HEK293 (cell line): Measurements from ENCODE around the gene ERCC1.

Experiments used
- CTCF ChIA-PET: fragments of 350-600 bp; formaldehyde crosslinking; extraction: SDS; loops from one replicate; lab custom pipeline; 2021; ENCODE audit warnings: antibody characterized with exemption; lab: Yijun Ruan, JAX
- POLR2A ChIA-PET: fragments of 300-600 bp; formaldehyde crosslinking; extraction: SDS; loops from one replicate; lab custom pipeline; 2020; ENCODE audit warnings: antibody characterized with exemption, inconsistent platforms; lab: Yijun Ruan, JAX
- H3K27ac ChIP-seq: fragments of 200-500 bp; sonication (Bioruptor generic); 2 replicates; pipeline ENCODE4 v1.5.1; 2014; ENCODE audit warnings: low read depth, low read length, control low read depth, inconsistent platforms; ENCODE audit errors: extremely low read depth
- H3K36me3 ChIP-seq, 2 experiments: fragments of 200-500 bp in 1 of 2; sonication (Bioruptor generic) in 1 of 2; 1 replicate in 1 of 2; 2 replicates in 1 of 2; pipeline ENCODE4 v1.5.1; 2014 to 2017; ENCODE audit warnings: inconsistent platforms in 2 of 2, low read length in 2 of 2; ENCODE audit not compliant: control insufficient read depth in 2 of 2, insufficient read depth in 1 of 2
- H3K4me1 ChIP-seq: fragments of 200-500 bp; sonication (Bioruptor generic); 2 replicates; pipeline ENCODE4 v1.5.1; 2014; ENCODE audit warnings: mild to moderate bottlenecking, low read length, inconsistent platforms; ENCODE audit not compliant: control insufficient read depth, insufficient read depth
- H3K4me3 ChIP-seq: 2 replicates; pipeline ENCODE4 v1.5.1; 2011; ENCODE audit warnings: low read depth, mild to moderate bottlenecking, control low read depth, low read length, moderate library complexity
- H3K9me3 ChIP-seq: fragments of 200-500 bp; sonication (Bioruptor generic); 2 replicates; pipeline ENCODE4 v1.5.1; 2014; ENCODE audit warnings: low read depth, low read length, inconsistent platforms; ENCODE audit not compliant: control insufficient read depth, insufficient read depth
- BCL11B ChIP-seq: fragments of 450-650 bp; formaldehyde crosslinking; IDR thresholded peaks from 2 replicates; pipeline ENCODE4 v1.5.1; 2016; ENCODE audit warnings: low read depth, missing biosample characterization, missing genetic modification characterization
- EGR2 ChIP-seq: fragments of 450-650 bp; formaldehyde crosslinking; IDR thresholded peaks from 2 replicates; pipeline ENCODE4 v1.5.1; 2016; ENCODE audit warnings: low read depth, missing biosample characterization, missing genetic modification characterization
- GFI1B ChIP-seq: fragments of 450-650 bp; formaldehyde crosslinking; IDR thresholded peaks from 2 replicates; pipeline ENCODE4 v1.5.1; 2016; ENCODE audit warnings: missing biosample characterization, missing genetic modification characterization
- GLIS1 ChIP-seq: fragments of 450-650 bp; formaldehyde crosslinking; IDR thresholded peaks from 2 replicates; pipeline ENCODE4 v1.5.1; 2016; ENCODE audit warnings: missing biosample characterization, missing genetic modification characterization
- GLIS2 ChIP-seq: fragments of 450-650 bp; formaldehyde crosslinking; IDR thresholded peaks from 2 replicates; pipeline ENCODE4 v1.5.1; 2016; ENCODE audit warnings: missing biosample characterization, missing genetic modification characterization
- KLF16 ChIP-seq: fragments of 450-650 bp; formaldehyde crosslinking; IDR thresholded peaks from 2 replicates; pipeline ENCODE4 v1.5.1; 2017; ENCODE audit warnings: missing biosample characterization, missing genetic modification characterization
- KLF8 ChIP-seq: fragments of 450-650 bp; formaldehyde crosslinking; IDR thresholded peaks from 2 replicates; pipeline ENCODE4 v1.5.1; 2016; ENCODE audit warnings: missing biosample characterization, missing genetic modification characterization
- KLF9 ChIP-seq: fragments of 450-650 bp; formaldehyde crosslinking; IDR thresholded peaks from 2 replicates; pipeline ENCODE4 v1.5.1; 2016; ENCODE audit warnings: missing biosample characterization, missing genetic modification characterization, low read depth
- SP2 ChIP-seq: fragments of 450-650 bp; formaldehyde crosslinking; IDR thresholded peaks from 2 replicates; pipeline ENCODE4 v1.5.1; 2016; ENCODE audit warnings: missing biosample characterization, missing genetic modification characterization
- SP3 ChIP-seq: fragments of 450-650 bp; formaldehyde crosslinking; IDR thresholded peaks from 2 replicates; pipeline ENCODE4 v1.5.1; 2016; ENCODE audit warnings: missing biosample characterization, missing genetic modification characterization
- ZBTB17 ChIP-seq: fragments of 450-650 bp; formaldehyde crosslinking; IDR thresholded peaks from 2 replicates; pipeline ENCODE4 v1.5.1; 2016; ENCODE audit warnings: missing biosample characterization, missing genetic modification characterization
- ZBTB7A ChIP-seq: fragments of 450-650 bp; formaldehyde crosslinking; IDR thresholded peaks from 2 replicates; pipeline ENCODE4 v1.5.1; 2016; ENCODE audit warnings: low read depth, missing biosample characterization, missing genetic modification characterization
- ZIC2 ChIP-seq: fragments of 450-650 bp; formaldehyde crosslinking; IDR thresholded peaks from 2 replicates; pipeline ENCODE4 v1.5.1; 2016; ENCODE audit warnings: missing biosample characterization, missing genetic modification characterization
- ZNF202 ChIP-seq: fragments of 450-650 bp; formaldehyde crosslinking; IDR thresholded peaks from 2 replicates; pipeline ENCODE4 v1.5.1; 2016; ENCODE audit warnings: missing biosample characterization, missing genetic modification characterization, borderline replicate concordance
- ZNF214 ChIP-seq: fragments of 450-650 bp; formaldehyde crosslinking; IDR thresholded peaks from 2 replicates; pipeline ENCODE4 v1.5.1; 2017; ENCODE audit warnings: missing biosample characterization, mild to moderate bottlenecking, missing genetic modification characterization, borderline replicate concordance
- ZNF24 ChIP-seq: fragments of 450-650 bp; formaldehyde crosslinking; IDR thresholded peaks from 2 replicates; pipeline ENCODE4 v1.5.1; 2016; ENCODE audit warnings: missing biosample characterization, missing genetic modification characterization
- ZNF302 ChIP-seq: fragments of 450-650 bp; formaldehyde crosslinking; IDR thresholded peaks from 2 replicates; pipeline ENCODE4 v1.5.1; 2016; ENCODE audit warnings: missing biosample characterization, missing genetic modification characterization, low read depth
- ZNF423 ChIP-seq: fragments of 450-650 bp; formaldehyde crosslinking; IDR thresholded peaks from 2 replicates; pipeline ENCODE4 v1.5.1; 2016; ENCODE audit warnings: missing biosample characterization, missing genetic modification characterization
- ZNF610 ChIP-seq: fragments of 450-650 bp; formaldehyde crosslinking; IDR thresholded peaks from 2 replicates; pipeline ENCODE4 v1.5.1; 2016; ENCODE audit warnings: missing biosample characterization, missing genetic modification characterization, borderline replicate concordance
- ZNF707 ChIP-seq: fragments of 450-650 bp; formaldehyde crosslinking; IDR thresholded peaks from 2 replicates; pipeline ENCODE4 v1.5.1; 2016; ENCODE audit warnings: missing biosample characterization, missing genetic modification characterization
- ZNF747 ChIP-seq: fragments of 450-650 bp; formaldehyde crosslinking; IDR thresholded peaks from 2 replicates; pipeline ENCODE4 v1.5.1; 2016; ENCODE audit warnings: missing biosample characterization, missing genetic modification characterization
- ZNF843 ChIP-seq: fragments of 450-650 bp; formaldehyde crosslinking; IDR thresholded peaks from 2 replicates; pipeline ENCODE4 v1.5.1; 2016; ENCODE audit warnings: missing biosample characterization, missing genetic modification characterization
- ZXDB ChIP-seq: fragments of 450-650 bp; formaldehyde crosslinking; IDR thresholded peaks from 2 replicates; pipeline ENCODE4 v1.5.1; 2016; ENCODE audit warnings: missing biosample characterization, missing genetic modification characterization
- TF ChIP-seq, protein P1 (sequence below): fragments of 450-650 bp; formaldehyde crosslinking; IDR thresholded peaks from 2 replicates; pipeline ENCODE4 v1.5.1; 2016; ENCODE audit warnings: missing biosample characterization, missing genetic modification characterization, borderline replicate concordance
- TF ChIP-seq, protein P2 (sequence below): fragments of 450-650 bp; formaldehyde crosslinking; IDR thresholded peaks from 2 replicates; pipeline ENCODE4 v1.5.1; 2016; ENCODE audit warnings: missing biosample characterization, missing genetic modification characterization
- TF ChIP-seq, protein P3 (sequence below): fragments of 450-650 bp; formaldehyde crosslinking; IDR thresholded peaks from 2 replicates; pipeline ENCODE4 v1.5.1; 2016; ENCODE audit warnings: missing biosample characterization, missing genetic modification characterization
- TF ChIP-seq, protein P4 (sequence below): fragments of 450-650 bp; formaldehyde crosslinking; IDR thresholded peaks from 2 replicates; pipeline ENCODE4 v1.5.1; 2016; ENCODE audit warnings: missing biosample characterization, missing genetic modification characterization, low read depth
- TF ChIP-seq, protein P5 (sequence below): fragments of 450-650 bp; formaldehyde crosslinking; IDR thresholded peaks from 2 replicates; pipeline ENCODE4 v1.5.1; 2016; ENCODE audit warnings: missing biosample characterization, missing genetic modification characterization

Gene ERCC1

DNA sequence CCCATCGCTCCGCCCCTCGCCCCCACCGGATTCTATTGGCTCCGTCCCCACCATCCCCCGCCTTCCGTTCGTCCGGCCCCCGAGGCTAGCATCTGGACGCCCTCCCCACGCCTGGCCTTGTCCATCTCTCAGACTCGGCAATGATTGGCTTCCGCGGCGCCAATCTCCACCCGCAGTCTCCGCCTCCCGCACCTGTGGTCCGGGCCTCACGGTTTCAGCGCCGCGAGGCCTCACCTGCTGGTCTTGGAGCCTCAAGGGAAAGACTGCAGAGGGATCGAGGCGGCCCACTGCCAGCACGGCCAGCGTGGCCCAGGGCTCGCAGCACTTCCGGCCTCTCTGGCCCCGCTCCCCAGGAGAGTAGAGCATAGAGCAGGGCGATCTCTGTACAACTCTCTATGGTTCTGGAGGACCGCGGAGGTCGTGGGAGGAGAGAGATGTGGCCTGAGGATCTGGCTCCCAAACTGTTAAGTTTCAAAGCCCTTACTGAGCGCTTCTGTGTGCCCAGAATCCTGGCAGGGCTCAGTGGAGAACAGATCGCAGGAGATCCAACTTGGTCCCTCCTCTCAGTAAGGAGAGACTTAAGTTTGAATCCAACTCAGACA is at the start of gene ERCC1:
TSS of gene ERCC1 (minus strand) at position 329 of the 602 bp plus-strand sequence. CDS start 543 bp downstream, outside the sequence.
- peak within 1 kb of the TSS; percentile 50 for H3K4me3 ChIP-seq
- H3K36me3 ChIP-seq = peaks cover 6 to 22% of the 10 kb centered on the region in 2 experiments; a peak in 2 of 3 replicates
- CTCF ChIA-PET = interaction anchor here (0.6 to 2.1 kb wide), 6 partner anchors 16 to 62 kb away, joined by 3 to 15 read pairs (median 8); partner anchors contain the start of gene PPP1R13L
- peaks cover 10% of the 10 kb centered on the region for H3K4me1 ChIP-seq
- H3K9me3 ChIP-seq = no peaks in the 10 kb centered on the region
- POLR2A ChIA-PET = interaction anchor here (0.6 to 1.4 kb wide), 8 partner anchors 10 to 72 kb away, joined by 3 to 8 read pairs (median 4); partner anchors contain the start of gene PPP1R13L
- peak within 1 kb of the TSS; percentile 88 for H3K27ac ChIP-seq
- TF ChIP-seq ZBTB17 (tag by site-specific recombination) (peak; percentile 98), ZNF747 (no peak), ZNF423 (tag by site-specific recombination) (peak; percentile 35; the same call in 1 of the 2 replicates), ZXDB (tag by site-specific recombination) (peak; percentile 71), BCL11B (tag by site-specific recombination) (peak; percentile 84), ZNF202 (tag by site-specific recombination) (no peak), ZNF214 (tag by site-specific recombination) (no peak), GLIS2 (peak; percentile 87), EGR2 (tag by site-specific recombination) (peak; percentile 45), ZNF707 (tag by site-specific recombination) (no peak), ZNF843 (peak; percentile 24; the same call in 1 of the 2 replicates), ZBTB7A (tag by site-specific recombination) (no peak), SP2 (peak; percentile 96), KLF8 (tag by site-specific recombination) (peak; percentile 61), GLIS1 (tag by site-specific recombination) (peak; percentile 91), ZIC2 (tag by site-specific recombination) (peak; percentile 64), ZNF302 (no peak), ZNF610 (tag by site-specific recombination) (peak; percentile 75; the same call in 1 of the 2 replicates), KLF9 (0 out of 2 replicates have a peak, but pooled peaks have one; percentile 45), ZNF24 (tag by site-specific recombination) (no peak), GFI1B (tag by site-specific recombination) (no peak), SP3 (tag by site-specific recombination) (peak; percentile 94), KLF16 (0 out of 2 replicates have a peak, but pooled peaks have one; percentile 23)
- TF ChIP-seq, protein P1, sequence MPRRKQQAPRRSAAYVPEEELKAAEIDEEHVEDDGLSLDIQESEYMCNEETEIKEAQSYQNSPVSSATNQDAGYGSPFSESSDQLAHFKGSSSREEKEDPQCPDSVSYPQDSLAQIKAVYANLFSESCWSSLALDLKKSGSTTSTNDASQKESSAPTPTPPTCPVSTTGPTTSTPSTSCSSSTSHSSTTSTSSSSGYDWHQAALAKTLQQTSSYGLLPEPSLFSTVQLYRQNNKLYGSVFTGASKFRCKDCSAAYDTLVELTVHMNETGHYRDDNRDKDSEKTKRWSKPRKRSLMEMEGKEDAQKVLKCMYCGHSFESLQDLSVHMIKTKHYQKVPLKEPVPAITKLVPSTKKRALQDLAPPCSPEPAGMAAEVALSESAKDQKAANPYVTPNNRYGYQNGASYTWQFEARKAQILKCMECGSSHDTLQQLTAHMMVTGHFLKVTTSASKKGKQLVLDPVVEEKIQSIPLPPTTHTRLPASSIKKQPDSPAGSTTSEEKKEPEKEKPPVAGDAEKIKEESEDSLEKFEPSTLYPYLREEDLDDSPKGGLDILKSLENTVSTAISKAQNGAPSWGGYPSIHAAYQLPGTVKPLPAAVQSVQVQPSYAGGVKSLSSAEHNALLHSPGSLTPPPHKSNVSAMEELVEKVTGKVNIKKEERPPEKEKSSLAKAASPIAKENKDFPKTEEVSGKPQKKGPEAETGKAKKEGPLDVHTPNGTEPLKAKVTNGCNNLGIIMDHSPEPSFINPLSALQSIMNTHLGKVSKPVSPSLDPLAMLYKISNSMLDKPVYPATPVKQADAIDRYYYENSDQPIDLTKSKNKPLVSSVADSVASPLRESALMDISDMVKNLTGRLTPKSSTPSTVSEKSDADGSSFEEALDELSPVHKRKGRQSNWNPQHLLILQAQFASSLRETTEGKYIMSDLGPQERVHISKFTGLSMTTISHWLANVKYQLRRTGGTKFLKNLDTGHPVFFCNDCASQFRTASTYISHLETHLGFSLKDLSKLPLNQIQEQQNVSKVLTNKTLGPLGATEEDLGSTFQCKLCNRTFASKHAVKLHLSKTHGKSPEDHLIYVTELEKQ (tag by site-specific recombination) = peak; percentile 22; the same call in 1 of the 2 replicates
- TF ChIP-seq, protein P2, sequence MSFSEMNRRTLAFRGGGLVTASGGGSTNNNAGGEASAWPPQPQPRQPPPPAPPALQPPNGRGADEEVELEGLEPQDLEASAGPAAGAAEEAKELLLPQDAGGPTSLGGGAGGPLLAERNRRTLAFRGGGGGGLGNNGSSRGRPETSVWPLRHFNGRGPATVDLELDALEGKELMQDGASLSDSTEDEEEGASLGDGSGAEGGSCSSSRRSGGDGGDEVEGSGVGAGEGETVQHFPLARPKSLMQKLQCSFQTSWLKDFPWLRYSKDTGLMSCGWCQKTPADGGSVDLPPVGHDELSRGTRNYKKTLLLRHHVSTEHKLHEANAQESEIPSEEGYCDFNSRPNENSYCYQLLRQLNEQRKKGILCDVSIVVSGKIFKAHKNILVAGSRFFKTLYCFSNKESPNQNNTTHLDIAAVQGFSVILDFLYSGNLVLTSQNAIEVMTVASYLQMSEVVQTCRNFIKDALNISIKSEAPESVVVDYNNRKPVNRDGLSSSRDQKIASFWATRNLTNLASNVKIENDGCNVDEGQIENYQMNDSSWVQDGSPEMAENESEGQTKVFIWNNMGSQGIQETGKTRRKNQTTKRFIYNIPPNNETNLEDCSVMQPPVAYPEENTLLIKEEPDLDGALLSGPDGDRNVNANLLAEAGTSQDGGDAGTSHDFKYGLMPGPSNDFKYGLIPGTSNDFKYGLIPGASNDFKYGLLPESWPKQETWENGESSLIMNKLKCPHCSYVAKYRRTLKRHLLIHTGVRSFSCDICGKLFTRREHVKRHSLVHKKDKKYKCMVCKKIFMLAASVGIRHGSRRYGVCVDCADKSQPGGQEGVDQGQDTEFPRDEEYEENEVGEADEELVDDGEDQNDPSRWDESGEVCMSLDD (tag by site-specific recombination) = no peak
- TF ChIP-seq, protein P3, sequence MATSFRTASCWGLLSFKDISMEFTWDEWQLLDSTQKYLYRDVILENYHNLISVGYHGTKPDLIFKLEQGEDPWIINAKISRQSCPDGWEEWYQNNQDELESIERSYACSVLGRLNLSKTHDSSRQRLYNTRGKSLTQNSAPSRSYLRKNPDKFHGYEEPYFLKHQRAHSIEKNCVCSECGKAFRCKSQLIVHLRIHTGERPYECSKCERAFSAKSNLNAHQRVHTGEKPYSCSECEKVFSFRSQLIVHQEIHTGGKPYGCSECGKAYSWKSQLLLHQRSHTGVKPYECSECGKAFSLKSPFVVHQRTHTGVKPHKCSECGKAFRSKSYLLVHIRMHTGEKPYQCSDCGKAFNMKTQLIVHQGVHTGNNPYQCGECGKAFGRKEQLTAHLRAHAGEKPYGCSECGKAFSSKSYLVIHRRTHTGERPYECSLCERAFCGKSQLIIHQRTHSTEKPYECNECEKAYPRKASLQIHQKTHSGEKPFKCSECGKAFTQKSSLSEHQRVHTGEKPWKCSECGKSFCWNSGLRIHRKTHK (tag by site-specific recombination) = no peak
- TF ChIP-seq, protein P4, sequence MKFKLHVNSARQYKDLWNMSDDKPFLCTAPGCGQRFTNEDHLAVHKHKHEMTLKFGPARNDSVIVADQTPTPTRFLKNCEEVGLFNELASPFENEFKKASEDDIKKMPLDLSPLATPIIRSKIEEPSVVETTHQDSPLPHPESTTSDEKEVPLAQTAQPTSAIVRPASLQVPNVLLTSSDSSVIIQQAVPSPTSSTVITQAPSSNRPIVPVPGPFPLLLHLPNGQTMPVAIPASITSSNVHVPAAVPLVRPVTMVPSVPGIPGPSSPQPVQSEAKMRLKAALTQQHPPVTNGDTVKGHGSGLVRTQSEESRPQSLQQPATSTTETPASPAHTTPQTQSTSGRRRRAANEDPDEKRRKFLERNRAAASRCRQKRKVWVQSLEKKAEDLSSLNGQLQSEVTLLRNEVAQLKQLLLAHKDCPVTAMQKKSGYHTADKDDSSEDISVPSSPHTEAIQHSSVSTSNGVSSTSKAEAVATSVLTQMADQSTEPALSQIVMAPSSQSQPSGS (tag by site-specific recombination) = no peak
- TF ChIP-seq, protein P5, sequence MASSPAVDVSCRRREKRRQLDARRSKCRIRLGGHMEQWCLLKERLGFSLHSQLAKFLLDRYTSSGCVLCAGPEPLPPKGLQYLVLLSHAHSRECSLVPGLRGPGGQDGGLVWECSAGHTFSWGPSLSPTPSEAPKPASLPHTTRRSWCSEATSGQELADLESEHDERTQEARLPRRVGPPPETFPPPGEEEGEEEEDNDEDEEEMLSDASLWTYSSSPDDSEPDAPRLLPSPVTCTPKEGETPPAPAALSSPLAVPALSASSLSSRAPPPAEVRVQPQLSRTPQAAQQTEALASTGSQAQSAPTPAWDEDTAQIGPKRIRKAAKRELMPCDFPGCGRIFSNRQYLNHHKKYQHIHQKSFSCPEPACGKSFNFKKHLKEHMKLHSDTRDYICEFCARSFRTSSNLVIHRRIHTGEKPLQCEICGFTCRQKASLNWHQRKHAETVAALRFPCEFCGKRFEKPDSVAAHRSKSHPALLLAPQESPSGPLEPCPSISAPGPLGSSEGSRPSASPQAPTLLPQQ (tag by site-specific recombination) = peak; percentile 80
